HG03571 (cell line): ENCODE measurements around the gene ARRDC3.
A peak's percentile ranks its signal among the peaks of the same experiment; 100 is the strongest.
"Not testable (repeated sequence)": the region's sequence is repeated elsewhere in the genome, so short reads cannot be mapped to it uniquely, and the experiment has no call there.

Experiments used
- ATAC-seq: cut with Tn5 transposase; IDR thresholded peaks from one replicate; pipeline ENCODE4 v1.9.1; 2021; ENCODE audit not compliant: unreplicated experiment

ARRDC3 gene

DNA sequence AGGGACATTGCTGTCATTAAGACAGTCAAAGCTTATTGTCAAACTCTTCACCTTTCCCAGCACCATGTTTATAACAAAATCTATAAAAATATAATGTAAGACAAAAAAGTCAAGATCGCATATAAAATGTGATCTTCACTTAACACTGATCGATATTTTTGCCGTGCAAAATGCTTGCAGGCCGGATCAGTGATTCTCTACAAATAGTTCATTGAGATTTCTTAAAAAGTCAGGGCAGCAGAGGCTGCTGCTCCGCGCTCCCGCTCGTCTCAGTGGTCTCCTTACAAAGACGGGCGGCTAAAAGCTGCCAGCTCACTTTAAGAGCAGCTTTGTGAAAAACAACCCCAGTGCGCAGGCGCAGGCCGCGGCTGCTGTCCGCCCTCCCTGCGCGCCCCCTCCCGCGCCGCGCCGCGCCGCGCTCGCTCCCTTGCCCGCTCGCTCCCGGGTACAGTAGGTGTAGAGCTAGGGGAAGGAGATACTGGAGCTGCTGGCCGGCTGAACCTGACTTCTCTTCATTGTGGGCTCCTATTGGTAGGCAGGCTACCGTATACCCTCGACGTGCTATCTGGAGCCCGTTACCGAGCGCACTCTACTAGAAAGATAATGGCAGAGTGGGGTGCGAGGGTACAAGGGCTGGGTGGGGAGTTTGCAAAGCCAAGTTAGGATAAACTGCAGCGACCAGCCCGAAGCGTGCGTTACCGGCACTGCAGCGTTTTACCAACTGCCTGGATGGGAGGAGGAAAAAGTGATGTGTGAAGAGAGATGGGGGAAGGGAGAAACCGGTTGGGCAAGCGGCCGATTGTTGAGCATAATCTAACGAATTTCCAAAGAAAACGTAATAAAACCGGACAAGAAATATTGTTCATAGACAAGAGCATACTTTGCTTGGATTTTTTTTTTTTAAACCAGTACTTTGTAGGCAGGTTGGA lies at the start of gene ARRDC3:
ARRDC3 (minus strand) TSS at position 291 of the 929 bp plus-strand sequence; CDS start at position 66, 225 bp downstream.
- peak; percentile 49 for ATAC-seq

- no peak for ATAC-seq
These were observed 47.8 kb upstream of the ARRDC3 start for GRCh38 chr5:91430949-91431348.

- no peak for ATAC-seq
These were observed 41.7 kb upstream of the ARRDC3 start for GRCh38 chr5:91424638-91425436.

- no peak for ATAC-seq
These were observed 40.8 kb upstream of the ARRDC3 start for GRCh38 chr5:91423871-91424270.

GRCh38 chr5:91420879-91421278 lies 37.8 kb upstream of the ARRDC3 start:
- ATAC-seq: no peak

- peak; percentile 61 for ATAC-seq
These were observed 36.7 kb upstream of the ARRDC3 start for GRCh38 chr5:91419571-91420537.

DNA sequence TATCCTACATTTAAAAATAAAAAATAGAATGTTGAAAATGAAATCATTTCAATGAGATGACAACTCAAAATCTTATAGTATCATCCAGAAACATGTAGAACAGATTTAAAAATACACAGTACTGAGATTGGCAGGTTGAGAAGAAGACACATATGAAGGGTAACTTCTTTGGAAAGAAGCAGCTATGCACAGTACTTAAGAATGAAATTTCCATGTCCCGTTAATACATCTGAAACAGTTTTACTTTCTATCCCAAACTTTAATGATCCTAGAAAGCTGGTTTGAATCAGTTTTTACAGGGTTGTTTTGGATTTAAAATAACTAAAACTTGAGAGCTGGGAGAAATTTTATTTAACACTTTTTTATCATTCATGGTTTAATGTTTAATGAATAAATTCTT lies 36.0 kb upstream of the ARRDC3 start:
- no peak for ATAC-seq

GRCh38 chr5:91418158-91418557 lies 35.0 kb upstream of the ARRDC3 start:
- ATAC-seq: no peak

DNA sequence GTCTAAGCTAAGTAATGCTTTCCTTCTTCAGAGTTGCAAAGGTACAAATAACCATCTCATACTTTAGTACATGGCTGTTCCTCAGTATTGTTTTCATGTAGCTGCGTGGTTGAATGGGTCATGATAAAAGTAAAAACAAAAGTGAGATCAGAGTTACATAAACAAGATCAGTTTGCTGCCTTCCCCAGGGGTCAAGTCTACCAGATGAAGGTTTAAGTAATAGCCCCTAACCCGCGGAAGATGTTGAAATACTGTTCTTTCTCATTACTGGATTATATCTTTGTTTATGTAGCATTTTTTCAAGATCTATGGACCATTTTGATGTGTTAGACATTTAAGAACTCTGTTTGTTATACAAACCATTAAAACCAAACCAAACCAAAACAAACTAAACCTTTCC lies 34.1 kb upstream of the ARRDC3 start:
- ATAC-seq: no peak

- ATAC-seq: no peak
These were observed 33.4 kb upstream of the ARRDC3 start for GRCh38 chr5:91416491-91416890.

- ATAC-seq: no peak
These were observed 26.2 kb upstream of the ARRDC3 start for GRCh38 chr5:91409304-91409703.

DNA sequence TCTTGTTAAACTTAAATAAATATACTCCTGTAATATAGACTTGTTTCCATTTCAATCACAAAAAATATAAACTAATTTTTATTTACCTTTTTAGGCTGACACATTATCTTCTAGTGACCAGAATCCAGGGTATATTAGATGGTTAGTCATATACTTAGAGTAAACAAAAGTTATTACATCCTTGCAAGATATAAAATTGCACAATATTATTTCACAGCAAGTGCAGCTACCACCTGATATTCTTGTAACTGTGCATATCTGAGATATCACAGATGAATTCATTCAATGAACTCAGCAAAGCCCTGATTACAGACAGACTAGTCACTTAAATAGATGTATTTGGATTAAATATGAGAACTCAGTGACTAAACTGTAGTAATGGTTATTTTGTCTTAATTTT lies 25.6 kb upstream of the ARRDC3 start:
- ATAC-seq: no peak

DNA sequence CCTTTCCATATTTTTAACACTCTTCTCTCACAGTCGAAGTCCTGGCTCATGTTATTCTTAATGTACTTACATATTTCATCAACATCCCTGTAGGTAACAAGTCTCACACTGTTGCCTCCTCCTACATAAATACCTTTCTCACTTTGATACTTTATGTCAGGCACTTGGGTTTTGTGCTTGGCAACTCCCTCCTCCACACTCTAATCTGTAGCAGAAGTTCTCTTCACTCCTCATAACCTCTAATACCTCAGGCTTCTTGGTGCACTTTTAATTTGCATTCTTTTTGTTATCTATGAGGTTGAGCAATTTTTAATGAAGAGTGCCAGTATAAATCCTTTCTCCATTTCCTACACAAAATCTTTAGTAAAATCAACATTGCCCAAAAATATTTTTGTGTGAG lies 24.1 kb upstream of the ARRDC3 start:
- no peak for ATAC-seq

GRCh38 chr5:91403438-91403837 lies 20.3 kb upstream of the ARRDC3 start:
- no peak for ATAC-seq

GRCh38 chr5:91401175-91401574 lies 18.1 kb upstream of the ARRDC3 start:
- ATAC-seq: no peak

DNA sequence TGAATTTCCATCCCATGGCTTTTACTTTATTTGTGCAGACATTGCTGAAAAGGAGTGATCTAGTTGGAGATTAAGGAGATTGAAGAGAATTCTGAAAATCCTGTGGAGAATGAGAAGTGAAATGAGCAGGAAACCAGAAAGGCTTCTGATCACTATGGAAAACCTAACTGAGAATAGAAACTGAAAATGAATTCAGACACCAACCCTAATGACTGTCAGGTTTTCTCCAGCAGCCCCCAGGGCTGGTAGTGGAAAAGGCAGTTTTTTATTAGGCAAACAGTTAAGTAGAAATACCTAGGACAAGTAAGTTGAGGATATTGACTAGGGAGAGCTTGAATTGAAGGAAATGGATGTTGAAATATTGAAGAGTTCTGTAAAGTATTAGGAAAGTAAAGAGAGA lies 14.7 kb upstream of the ARRDC3 start:
- ATAC-seq: peak; percentile 71

DNA sequence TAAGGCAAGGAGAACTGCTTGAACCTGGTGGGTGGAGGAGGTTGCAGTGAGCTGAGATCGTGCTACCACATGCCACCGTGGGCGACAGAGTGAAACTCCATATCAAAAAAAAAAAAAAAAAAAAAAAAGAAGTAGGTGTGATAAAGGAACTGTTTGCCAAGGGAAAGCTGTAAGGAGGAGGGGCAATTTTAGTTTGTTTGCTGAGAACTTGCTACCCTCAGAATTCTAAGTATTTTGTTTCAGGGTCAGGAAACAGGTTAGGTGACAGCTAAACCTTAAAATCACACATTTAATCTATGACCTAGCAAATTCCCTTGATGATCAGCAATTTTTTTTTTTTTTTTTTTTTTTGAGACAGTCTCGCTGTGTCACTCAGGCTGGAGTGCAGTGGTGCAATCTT lies 7.2 kb upstream of the ARRDC3 start:
- ATAC-seq: no peak

DNA sequence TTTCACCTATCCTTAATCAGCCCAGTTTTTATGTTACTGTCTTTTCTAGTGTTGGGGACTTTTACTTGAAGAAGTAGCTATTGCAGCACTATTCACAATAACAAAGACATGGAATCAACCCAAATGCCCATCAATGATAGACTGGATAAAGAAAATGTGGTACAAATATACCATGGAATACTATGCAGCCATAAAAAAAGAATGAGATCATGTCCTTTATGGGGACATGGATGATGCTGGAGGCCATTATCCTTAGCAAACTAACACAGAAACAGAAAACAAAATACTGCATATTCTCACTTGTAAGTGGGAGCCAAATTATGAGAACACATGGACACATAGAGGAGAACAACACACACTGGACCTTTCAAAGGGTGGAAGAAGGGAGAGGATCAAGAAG lies 6.4 kb upstream of the ARRDC3 start:
- ATAC-seq: not testable (repeated sequence)

- ATAC-seq: no peak
These were observed 5.2 kb upstream of the ARRDC3 start for GRCh38 chr5:91388362-91388761.

DNA sequence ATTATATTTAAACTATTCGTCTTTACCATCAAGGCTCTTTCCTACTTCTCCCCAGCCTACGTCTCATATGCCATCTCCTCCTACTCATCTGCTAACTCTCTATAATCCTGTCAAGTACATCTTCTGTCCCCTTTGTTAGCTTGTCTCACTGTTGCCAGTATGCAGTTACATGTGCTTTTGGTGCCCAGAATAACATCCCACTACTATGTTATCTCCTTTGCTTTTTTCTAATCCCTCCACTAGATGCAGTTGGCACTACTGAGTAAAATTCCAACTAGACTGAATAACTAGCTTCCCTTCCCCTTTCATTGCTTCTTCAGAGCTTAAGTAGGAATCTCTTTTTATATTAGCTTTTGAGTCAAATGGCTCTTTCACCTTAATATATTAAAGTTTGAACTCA lies 3.0 kb upstream of the ARRDC3 start:
- no peak for ATAC-seq

GRCh38 chr5:91385596-91385995 lies 2.5 kb upstream of the ARRDC3 start:
- ATAC-seq: not testable (repeated sequence)
